ENCODE data around the gene B4GALNT1.
"Not testable (repeated sequence)": the region's sequence is repeated elsewhere in the genome, so short reads cannot be mapped to it uniquely, and the experiment has no call there.

Gene B4GALNT1

DNA sequence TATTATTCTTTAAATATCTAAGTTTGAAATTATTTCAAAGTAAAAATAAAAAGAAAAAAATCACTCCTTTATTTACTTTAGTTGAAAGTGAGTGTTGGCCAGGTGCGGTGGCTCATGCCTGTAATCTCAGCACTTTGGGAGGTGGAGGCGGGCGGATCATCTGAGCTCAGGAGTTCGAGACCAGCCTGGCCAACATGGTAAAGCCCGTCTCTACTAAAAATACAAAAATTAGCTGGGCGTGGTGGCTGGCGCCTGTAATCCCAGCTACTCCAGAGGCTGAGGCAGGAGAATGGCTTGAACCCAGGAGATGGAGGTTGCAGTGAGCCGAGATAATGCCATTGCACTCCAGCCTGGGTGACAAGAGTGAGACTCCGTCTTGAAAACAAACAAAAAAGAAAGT, 3.7 kb upstream of the B4GALNT1 start:
- DNase-seq, result not testable (repeated sequence)

DNA sequence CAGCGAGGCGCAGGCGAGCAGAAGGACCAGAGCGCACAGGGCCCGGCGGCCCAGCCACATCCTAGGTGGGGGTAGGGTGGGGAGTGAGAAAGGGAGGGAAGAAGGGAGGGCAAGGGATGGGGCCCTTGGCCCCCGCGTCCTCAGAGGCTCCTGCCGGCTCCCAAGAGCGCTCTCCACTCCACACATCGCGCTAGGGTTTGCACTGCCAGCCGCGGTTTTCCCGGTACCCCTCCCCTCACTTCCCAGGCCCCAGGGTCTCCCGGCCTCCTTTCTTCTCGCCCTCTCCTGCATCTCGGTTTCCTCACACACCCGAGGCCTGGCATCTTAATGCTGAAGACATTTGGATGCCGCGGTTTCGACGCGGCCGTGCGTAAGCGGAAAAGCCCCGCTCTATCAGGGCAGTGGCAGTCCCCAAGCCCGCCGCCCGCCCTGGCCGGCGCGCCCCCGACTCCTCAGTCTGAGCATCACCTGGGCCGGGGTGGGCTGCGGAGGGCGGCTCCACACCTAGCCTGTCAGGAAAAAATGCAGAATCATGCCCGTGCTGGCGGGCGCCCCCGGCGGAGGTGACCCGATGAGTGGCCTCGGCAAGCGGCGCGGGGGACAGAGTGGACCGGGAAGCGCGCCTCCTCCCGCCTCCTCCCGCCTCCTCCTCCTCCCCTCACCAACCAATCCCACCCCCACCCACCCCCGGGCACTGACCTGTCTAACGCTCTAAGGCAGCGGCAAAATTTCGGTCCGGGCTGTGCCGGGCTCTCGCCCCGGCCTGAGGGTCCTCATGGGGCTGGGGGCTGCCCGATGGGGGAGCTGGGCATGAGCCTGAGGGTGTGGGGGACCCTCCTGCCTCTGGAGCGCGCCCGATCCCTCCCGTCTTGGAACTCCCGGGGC, 686 bp downstream of the B4GALNT1 start:
- no peak for DNase-seq

DNA sequence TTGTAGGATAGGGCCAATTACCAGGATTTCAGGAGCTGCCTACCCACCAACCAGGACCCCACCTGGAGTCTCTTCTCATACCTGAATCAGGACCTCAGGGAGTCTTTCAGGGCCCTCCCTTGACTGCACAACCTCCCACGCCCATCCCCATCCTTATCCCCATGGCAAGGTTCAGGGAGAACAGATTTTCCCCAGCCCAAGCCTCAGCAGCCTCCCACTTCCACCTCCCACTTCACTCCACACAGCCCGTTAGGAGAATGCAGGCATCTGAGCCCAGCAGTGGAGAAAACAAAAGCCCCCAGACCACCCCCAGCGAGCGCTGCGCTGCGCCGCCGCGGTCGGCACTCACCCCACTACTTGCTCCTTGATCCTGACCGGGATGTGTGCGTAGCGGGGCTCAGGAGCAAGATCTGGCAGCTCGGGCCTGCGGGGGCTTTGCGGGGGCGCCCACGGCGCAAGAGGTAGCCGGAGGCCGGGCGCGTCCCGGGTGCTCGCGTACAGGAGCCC, 1.4 kb downstream of the B4GALNT1 start:
- no peak for DNase-seq

DNA sequence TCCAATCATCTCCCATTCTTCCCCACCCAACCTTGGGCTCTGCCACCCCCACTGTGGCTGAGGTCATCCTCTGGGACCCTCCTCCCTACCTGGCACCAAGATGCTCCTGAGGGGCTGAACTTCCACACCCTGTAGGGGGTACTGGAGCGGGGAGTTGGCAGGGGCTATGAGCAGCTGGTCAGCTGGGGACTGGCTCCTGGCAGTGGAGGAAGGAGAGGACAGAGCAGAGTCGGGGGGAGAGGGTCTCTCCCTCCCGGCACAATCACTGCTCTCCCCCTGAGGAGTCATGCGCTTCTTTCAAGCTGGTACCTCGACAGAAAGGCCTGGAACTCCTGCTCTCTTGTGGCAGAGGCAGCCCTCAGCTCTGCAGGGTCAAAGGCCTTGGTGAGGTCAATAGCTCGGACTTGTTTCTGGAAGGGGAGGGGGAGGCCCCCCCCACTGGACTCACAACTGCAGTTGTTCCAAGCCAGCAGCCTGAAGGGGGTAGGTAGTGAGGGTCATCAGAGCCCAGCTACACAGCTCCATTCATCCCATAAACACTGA, 2.0 kb downstream of the B4GALNT1 start:
- no peak for DNase-seq

DNA sequence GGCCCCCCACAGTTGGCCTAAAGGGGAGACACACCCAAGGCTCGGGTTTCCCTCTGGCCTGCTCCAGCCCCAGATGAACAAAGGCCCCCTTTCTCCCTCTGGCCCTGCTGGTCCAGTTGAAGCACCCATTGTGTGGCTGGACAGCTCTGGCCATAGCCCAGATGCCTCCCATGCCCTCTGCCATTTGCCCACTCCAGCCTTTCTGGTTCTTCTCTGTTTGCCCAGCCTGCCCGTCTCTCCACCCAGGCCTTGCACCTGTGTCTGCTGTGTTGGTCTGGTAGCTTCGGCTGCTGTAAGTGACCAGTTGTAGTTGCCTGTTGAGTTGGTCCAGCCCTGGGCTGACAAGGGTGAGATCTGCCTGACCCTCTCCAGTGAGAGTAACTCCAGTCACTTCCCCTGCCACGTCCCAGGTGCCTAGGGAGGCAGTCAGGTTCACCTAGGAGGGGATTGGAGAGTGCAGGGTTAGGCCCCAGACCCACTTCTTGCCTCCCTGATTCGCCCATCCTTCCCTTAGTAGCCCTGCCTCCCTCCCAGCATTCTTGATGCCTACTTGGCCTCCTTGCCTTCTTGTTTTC, 3.0 kb downstream of the B4GALNT1 start:
- DNase-seq, result no peak

GRCh38 chr12:57628280-57629191, 4.5 kb downstream of the B4GALNT1 start:
- no peak for DNase-seq

GRCh38 chr12:57627501-57628279, 5.3 kb downstream of the B4GALNT1 start:
- no peak for DNase-seq

DNA sequence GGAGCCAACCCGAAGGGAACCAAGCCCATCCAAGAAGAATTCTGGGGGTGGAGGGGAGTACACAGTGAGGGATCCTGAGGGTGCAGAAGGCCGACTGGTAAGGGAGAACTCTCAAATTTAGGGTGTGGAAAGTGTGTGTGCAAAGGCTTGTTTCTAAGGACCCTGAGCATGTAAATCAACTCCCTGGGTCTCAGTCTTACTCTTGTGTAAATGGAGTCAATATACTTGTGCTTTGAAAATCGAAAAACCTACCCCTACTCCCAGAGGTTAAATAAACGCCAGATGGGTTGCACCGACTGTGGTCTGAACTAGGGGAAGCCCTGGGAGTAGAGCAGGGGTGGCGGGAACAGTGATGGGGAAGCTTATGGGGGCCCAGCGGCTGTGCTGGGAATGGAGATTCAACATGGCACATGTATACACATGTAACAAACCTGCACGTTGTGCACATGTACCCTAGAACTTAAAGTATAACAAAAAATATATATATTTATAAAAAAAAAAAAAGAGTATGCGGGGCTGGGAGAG, 6.0 kb downstream of the B4GALNT1 start:
- DNase-seq, result no peak

- DNase-seq, result no peak
Observed at GRCh38 chr12:57626111-57626920, 6.7 kb downstream of the B4GALNT1 start.

- no peak for DNase-seq
Observed at GRCh38 chr12:57625261-57626032, 7.6 kb downstream of the B4GALNT1 start.

GRCh38 chr12:57624441-57625220, 8.4 kb downstream of the B4GALNT1 start:
- DNase-seq, result no peak

GRCh38 chr12:57623811-57624390, 9.1 kb downstream of the B4GALNT1 start:
- DNase-seq, result no peak

DNA sequence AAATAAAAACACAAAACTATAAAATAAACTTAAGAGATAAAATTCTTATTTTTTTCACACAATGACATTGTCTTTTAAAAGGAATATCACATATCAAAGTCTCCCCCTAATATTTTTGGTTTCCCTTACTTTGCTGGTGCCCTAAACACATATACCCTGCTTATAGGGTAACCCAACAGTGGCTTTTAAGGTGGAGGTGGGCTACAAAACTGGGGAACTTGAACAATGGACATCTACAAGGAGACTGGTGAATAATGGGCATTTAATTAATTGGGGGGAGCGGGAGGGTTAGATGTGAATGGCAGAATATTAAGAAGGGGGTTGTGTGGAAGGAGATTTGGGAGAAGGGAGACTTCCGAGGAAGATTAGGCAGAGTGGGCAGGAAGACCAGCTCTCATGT, 9.6 kb downstream of the B4GALNT1 start:
- no peak for DNase-seq

DNA sequence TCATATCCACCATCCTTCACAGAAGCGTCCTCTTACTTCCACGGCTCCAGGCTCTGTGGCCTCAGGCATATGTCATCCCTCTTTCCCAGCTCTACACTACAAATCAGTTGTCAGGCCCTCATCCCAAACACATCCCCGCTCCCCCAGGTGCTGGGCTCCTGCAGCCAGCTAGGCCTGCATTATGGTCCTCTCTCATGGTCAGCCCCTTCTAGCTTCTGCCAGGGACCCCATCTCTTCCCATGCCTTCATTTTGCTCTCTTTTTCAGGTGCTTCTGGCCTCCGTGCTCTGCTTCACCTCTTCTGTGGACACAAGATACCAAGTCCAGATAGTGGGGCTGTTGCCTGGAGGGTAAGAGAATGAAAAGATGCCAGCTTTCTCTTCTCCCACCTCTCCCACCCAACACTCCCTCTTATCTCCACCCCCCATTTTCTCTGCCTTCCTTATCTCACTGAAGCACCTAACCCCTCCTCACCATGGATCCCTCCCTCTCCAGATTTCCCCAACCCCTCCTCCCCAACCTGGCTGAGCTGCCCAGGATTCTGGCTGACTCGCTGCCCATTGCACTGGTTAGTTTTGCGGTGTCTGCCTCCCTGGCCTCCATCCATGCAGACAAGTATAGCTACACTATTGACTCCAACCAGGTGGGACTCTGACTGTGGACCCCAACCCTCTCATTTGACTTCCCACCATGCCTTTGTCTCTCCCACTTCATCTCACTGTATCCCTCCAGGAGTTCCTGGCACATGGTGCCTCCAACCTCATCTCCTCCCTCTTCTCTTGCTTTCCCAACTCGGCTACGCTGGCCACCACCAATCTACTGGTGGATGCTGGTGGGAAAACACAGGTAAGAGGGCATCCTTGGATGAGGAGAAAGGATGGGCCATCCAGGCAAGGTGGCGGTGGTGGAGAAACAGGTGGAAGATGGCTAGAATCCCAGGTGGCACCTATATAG, 10.4 kb downstream of the B4GALNT1 start:
- DNase-seq, result no peak

GRCh38 chr12:57621497-57622292, 11.3 kb downstream of the B4GALNT1 start:
- DNase-seq, result no peak

GRCh38 chr12:57620936-57621496, 12.0 kb downstream of the B4GALNT1 start:
- DNase-seq, result no peak
